Measurements from ENCODE around the gene CUL1. TPM values are rescaled to one million over a fixed set of nuclear protein-coding genes. Genes with fewer than 3 reads are reported as not detected.

CUL1 gene
- total and polyA plus RNA-seq, 4 donors: 22.9 to 56.5 (median 32.8) TPM

GRCh38 chr7:148726385-148726784, 27.7 kb downstream of the CUL1 start:
- Histone ChIP-seq H3K27ac (ENCODE audit: low read depth in 1 of 2, low read length in 1 of 2) (no peak overlapping the region), H3K4me1 (ENCODE audit: control insufficient read depth in 5 of 5, insufficient read depth in 5 of 5, low read length in 5 of 5) (peaks cover 0 to 28% (median 10%) of the 10 kb centered on the region in 5 donors), H3K9ac (ENCODE audit: insufficient read depth in 1 of 2, low read length in 2 of 2) (no peak overlapping the region), H3K9me3 (ENCODE audit: control insufficient read depth in 4 of 4, insufficient read depth in 3 of 4, low read length in 3 of 4) (no peaks in the 10 kb centered on the region), H3K27me3 (ENCODE audit: control insufficient read depth in 3 of 3, insufficient read depth in 3 of 3, low read length in 2 of 3) (no peaks in the 10 kb centered on the region), H3K36me3 (ENCODE audit: control insufficient read depth in 4 of 4, insufficient read depth in 4 of 4, low read length in 4 of 4) (peaks cover 4 to 7% (median 6%) of the 10 kb centered on the region in 4 donors), H3K4me3 (no peak overlapping the region)
- no peak for DNase-seq
- no peak for TF ChIP-seq CTCF (IDR thresholded peaks at IDR 0.05; ENCODE audit: control extremely low read depth, extremely low read depth)
- ATAC-seq (ENCODE audit: insufficient read depth, low FRiP score): no peak
- 31 to 56% methylated on average over 2 of the region's 2 CpGs for WGBS, 2 donors

GRCh38 chr7:148727501-148728278, 29.0 kb downstream of the CUL1 start:
- no peak overlapping the region for H3K27ac ChIP-seq (ENCODE audit: low read depth in 1 of 2, low read length in 1 of 2)
- no peak for TF ChIP-seq CTCF (IDR thresholded peaks at IDR 0.05; ENCODE audit: control extremely low read depth, extremely low read depth)
- no peak for ATAC-seq (ENCODE audit: insufficient read depth, low FRiP score)
- WGBS, 2 donors: 80 to 82% methylated on average over 11 of the region's 11 CpGs
- H3K4me1 ChIP-seq (ENCODE audit: control insufficient read depth in 5 of 5, insufficient read depth in 5 of 5, low read length in 5 of 5): peaks cover 0 to 20% (median 6%) of the 10 kb centered on the region in 5 donors
- no peak overlapping the region for H3K4me3 ChIP-seq
- no peaks in the 10 kb centered on the region for H3K27me3 ChIP-seq (ENCODE audit: control insufficient read depth in 3 of 3, insufficient read depth in 3 of 3, low read length in 2 of 3)
- no peaks in the 10 kb centered on the region for H3K9me3 ChIP-seq (ENCODE audit: control insufficient read depth in 4 of 4, insufficient read depth in 3 of 4, low read length in 3 of 4)
- no peak for DNase-seq
- H3K36me3 ChIP-seq (ENCODE audit: control insufficient read depth in 4 of 4, insufficient read depth in 4 of 4, low read length in 4 of 4): peaks cover 4 to 13% (median 9%) of the 10 kb centered on the region in 4 donors
- no peak overlapping the region for H3K9ac ChIP-seq (ENCODE audit: insufficient read depth in 1 of 2, low read length in 2 of 2)

- Histone ChIP-seq H3K36me3 (ENCODE audit: control insufficient read depth in 4 of 4, insufficient read depth in 4 of 4, low read length in 4 of 4) (peaks cover 7 to 18% (median 13%) of the 10 kb centered on the region in 4 donors), H3K4me3 (no peak overlapping the region), H3K9me3 (ENCODE audit: control insufficient read depth in 4 of 4, insufficient read depth in 3 of 4, low read length in 3 of 4) (no peaks in the 10 kb centered on the region), H3K27me3 (ENCODE audit: control insufficient read depth in 3 of 3, insufficient read depth in 3 of 3, low read length in 2 of 3) (no peaks in the 10 kb centered on the region), H3K9ac (ENCODE audit: insufficient read depth in 1 of 2, low read length in 2 of 2) (no peak overlapping the region), H3K27ac (ENCODE audit: low read depth in 1 of 2, low read length in 1 of 2) (no peak overlapping the region), H3K4me1 (ENCODE audit: control insufficient read depth in 5 of 5, insufficient read depth in 5 of 5, low read length in 5 of 5) (peaks cover 0 to 10% (median 7%) of the 10 kb centered on the region in 5 donors)
- ATAC-seq (ENCODE audit: insufficient read depth, low FRiP score) (no peak), DNase-seq (no peak)
- no peak for TF ChIP-seq CTCF (IDR thresholded peaks at IDR 0.05; ENCODE audit: control extremely low read depth, extremely low read depth)
- WGBS, 2 donors: 80 to 88% methylated on average over 12 of the region's 12 CpGs
Measured at GRCh38 chr7:148729984-148730733, 31.5 kb downstream of the CUL1 start.
